ENCODE results near the gene TGM4. TPM values are rescaled to one million over a fixed set of nuclear protein-coding genes. Genes with fewer than 3 reads are reported as not detected.

Gene TGM4
- total and polyA plus RNA-seq, 2 experiments from 2014 or later, result not detected

- in situ Hi-C loops (cut with MboI), result no loop called here
- 19% methylated on average over 2 of the region's 2 CpGs for WGBS, 2 experiments (ENCODE audit: low coverage in 1 of 2, low lambda C conversion rate in 2 of 2, missing lambda C conversion rate in 2 of 2)
- H3K27me3 ChIP-seq (replicated peaks; ENCODE audit: insufficient read depth), result no peaks in the 10 kb centered on the region
- no peaks in the 10 kb centered on the region for H3K79me2 ChIP-seq (ENCODE audit: insufficient read depth)
- no peaks in the 10 kb centered on the region for H4K20me1 ChIP-seq (ENCODE audit: insufficient read depth)
- no peaks in the 10 kb centered on the region for H3F3A ChIP-seq (ENCODE audit: insufficient read depth)
- H3K9me2 ChIP-seq (ENCODE audit: insufficient read depth), result no peaks in the 10 kb centered on the region
- H3K4me2 ChIP-seq (ENCODE audit: unreplicated experiment), result no peak overlapping the region
- H3K9me3 ChIP-seq (ENCODE audit: low read depth), result no peaks in the 10 kb centered on the region
- H3K9ac ChIP-seq, result no peak overlapping the region
- DNase-seq, result no peak
- H2AFZ ChIP-seq, result no peak overlapping the region
- no peak overlapping the region for H3K4me3 ChIP-seq
- no peak for TF ChIP-seq EZH2phosphoT487 (IDR thresholded peaks at IDR 0.05; ENCODE audit: insufficient read depth, low read depth)
- no peak overlapping the region for H3K27ac ChIP-seq
- H3K4me1 ChIP-seq (ENCODE audit: insufficient read depth), result no peaks in the 10 kb centered on the region
- H3K36me3 ChIP-seq (ENCODE audit: low read depth), result no peaks in the 10 kb centered on the region
These were observed 28.9 kb downstream of the TGM4 start for GRCh38 chr3:44903314-44903713.

- Histone ChIP-seq H3K79me2 (ENCODE audit: insufficient read depth) (no peaks in the 10 kb centered on the region), H3K4me2 (ENCODE audit: unreplicated experiment) (no peak overlapping the region), H3K27ac (no peak overlapping the region), H3K4me3 (no peak overlapping the region), H3K9me2 (ENCODE audit: insufficient read depth) (no peaks in the 10 kb centered on the region), H3K9me3 (ENCODE audit: low read depth) (no peaks in the 10 kb centered on the region), H3K27me3 (replicated peaks; ENCODE audit: insufficient read depth) (no peaks in the 10 kb centered on the region), H3K4me1 (ENCODE audit: insufficient read depth) (no peaks in the 10 kb centered on the region), H2AFZ (no peak overlapping the region), H3K36me3 (ENCODE audit: low read depth) (no peaks in the 10 kb centered on the region), H4K20me1 (ENCODE audit: insufficient read depth) (no peaks in the 10 kb centered on the region), H3K9ac (no peak overlapping the region), H3F3A (ENCODE audit: insufficient read depth) (no peaks in the 10 kb centered on the region)
- in situ Hi-C loops (cut with MboI), result no loop called here
- DNase-seq, result no peak
- WGBS, 2 experiments (ENCODE audit: low coverage in 1 of 2, low lambda C conversion rate in 2 of 2, missing lambda C conversion rate in 2 of 2), result 73 to 77% methylated on average over 14 to 15 of the region's 15 CpGs
- no peak for TF ChIP-seq EZH2phosphoT487 (IDR thresholded peaks at IDR 0.05; ENCODE audit: insufficient read depth, low read depth)
- no peak for TF ChIP-seq EZH2 (IDR thresholded peaks at IDR 0.05; ENCODE audit: insufficient read depth, poor library complexity, severe bottlenecking)
These were observed 29.3 kb downstream of the TGM4 start for GRCh38 chr3:44903751-44904150.

GRCh38 chr3:44905446-44906157 is 31.2 kb downstream of the TGM4 start:
- Histone ChIP-seq H3K9me2 (ENCODE audit: insufficient read depth) (no peaks in the 10 kb centered on the region), H3K4me1 (ENCODE audit: insufficient read depth) (no peaks in the 10 kb centered on the region), H2AFZ (no peak overlapping the region), H3K9me3 (ENCODE audit: low read depth) (no peaks in the 10 kb centered on the region), H3K9ac (no peak overlapping the region), H3K79me2 (ENCODE audit: insufficient read depth) (no peaks in the 10 kb centered on the region), H3K4me2 (ENCODE audit: unreplicated experiment) (no peak overlapping the region), H4K20me1 (ENCODE audit: insufficient read depth) (no peaks in the 10 kb centered on the region), H3K27me3 (replicated peaks; ENCODE audit: insufficient read depth) (no peaks in the 10 kb centered on the region; the same call in 1 of the 2 replicates), H3K4me3 (no peak overlapping the region), H3F3A (ENCODE audit: insufficient read depth) (no peaks in the 10 kb centered on the region), H3K27ac (no peak overlapping the region), H3K36me3 (ENCODE audit: low read depth) (no peaks in the 10 kb centered on the region)
- WGBS, 2 experiments (ENCODE audit: low coverage in 1 of 2, low lambda C conversion rate in 2 of 2, missing lambda C conversion rate in 2 of 2), result 59 to 61% methylated on average over 3 of the region's 3 CpGs
- in situ Hi-C loops (cut with MboI), result no loop called here
- DNase-seq, result no peak
- no peak for TF ChIP-seq EZH2 (IDR thresholded peaks at IDR 0.05; ENCODE audit: insufficient read depth, poor library complexity, severe bottlenecking)
- TF ChIP-seq EZH2phosphoT487 (IDR thresholded peaks at IDR 0.05; ENCODE audit: insufficient read depth, low read depth), result no peak

GRCh38 chr3:44906997-44907396 is 32.6 kb downstream of the TGM4 start:
- H3K27me3 ChIP-seq (replicated peaks; ENCODE audit: insufficient read depth), result no peaks in the 10 kb centered on the region; the same call in 1 of the 2 replicates
- no peak overlapping the region for H3K4me2 ChIP-seq (ENCODE audit: unreplicated experiment)
- no peak overlapping the region for H3K4me3 ChIP-seq
- WGBS, 2 experiments (ENCODE audit: low coverage in 1 of 2, low lambda C conversion rate in 2 of 2, missing lambda C conversion rate in 2 of 2), result 44 to 53% methylated on average over 4 of the region's 4 CpGs
- in situ Hi-C loops (cut with MboI), result no loop called here
- H3K9me3 ChIP-seq (ENCODE audit: low read depth), result no peaks in the 10 kb centered on the region
- no peaks in the 10 kb centered on the region for H3K4me1 ChIP-seq (ENCODE audit: insufficient read depth)
- no peaks in the 10 kb centered on the region for H3K9me2 ChIP-seq (ENCODE audit: insufficient read depth)
- TF ChIP-seq EZH2phosphoT487 (IDR thresholded peaks at IDR 0.05; ENCODE audit: insufficient read depth, low read depth) (no peak), EZH2 (IDR thresholded peaks at IDR 0.05; ENCODE audit: insufficient read depth, poor library complexity, severe bottlenecking) (no peak)
- H3K9ac ChIP-seq, result no peak overlapping the region
- H3K27ac ChIP-seq, result no peak overlapping the region
- no peaks in the 10 kb centered on the region for H4K20me1 ChIP-seq (ENCODE audit: insufficient read depth)
- H3F3A ChIP-seq (ENCODE audit: insufficient read depth), result no peaks in the 10 kb centered on the region
- H2AFZ ChIP-seq, result no peak overlapping the region
- DNase-seq, result peak; percentile 24
- no peaks in the 10 kb centered on the region for H3K79me2 ChIP-seq (ENCODE audit: insufficient read depth)
- no peaks in the 10 kb centered on the region for H3K36me3 ChIP-seq (ENCODE audit: low read depth)
